GM23338 (cell line): ENCODE data around the gene CD79A. TPM values are rescaled to one million over a fixed set of nuclear protein-coding genes. Genes with fewer than 3 reads are reported as not detected.
A peak's percentile ranks its signal among the peaks of the same experiment; 100 is the strongest.

Experiments used
- ATAC-seq: fragments of 200-7000 bp; cut with Tn5 transposase; 3 replicates; pipeline ENCODE4 v1.9.1; 2020
- DNase-seq: peaks from one replicate; pipeline ENCODE4 v3.0.0-alpha.2; 2015; ENCODE audit warnings: low spot score
- H2AFZ ChIP-seq: fragments of 200-600 bp; sonication (generic); 2 replicates; pipeline ENCODE4 v1.8.0; 2016; ENCODE audit warnings: antibody characterized with exemption, mild to moderate bottlenecking, moderate library complexity
- H3F3A ChIP-seq: fragments of 200-600 bp; sonication (generic); replicated peaks from 2 replicates; pipeline ENCODE4 v1.8.0; 2017; ENCODE audit warnings: antibody characterized with exemption, mixed run types, low read depth
- H3K27ac ChIP-seq: fragments of 200-600 bp; sonication (generic); 2 replicates; pipeline ENCODE4 v1.6.1; 2016; ENCODE audit warnings: low read depth
- H3K27me3 ChIP-seq: fragments of 200-600 bp; sonication (generic); 2 replicates; pipeline ENCODE4 v1.8.0; 2016; ENCODE audit warnings: mild to moderate bottlenecking, mixed run types, moderate library complexity; ENCODE audit not compliant: insufficient read depth
- H3K36me3 ChIP-seq: fragments of 200-600 bp; sonication (generic); 2 replicates; pipeline ENCODE4 v1.8.0; 2016; ENCODE audit warnings: mild to moderate bottlenecking; ENCODE audit not compliant: insufficient read depth
- H3K4me1 ChIP-seq: fragments of 200-600 bp; sonication (generic); 2 replicates; pipeline ENCODE4 v1.8.0; 2016; ENCODE audit warnings: mild to moderate bottlenecking, moderate library complexity; ENCODE audit not compliant: insufficient read depth
- H3K4me2 ChIP-seq: fragments of 200-600 bp; sonication (generic); 2 replicates; pipeline ENCODE4 v1.7.1; 2017; ENCODE audit warnings: mixed run types
- H3K4me3 ChIP-seq: fragments of 200-600 bp; sonication (generic); 2 replicates; pipeline ENCODE4 v1.6.1; 2016; ENCODE audit warnings: mixed run types
- H3K79me2 ChIP-seq: fragments of 200-600 bp; sonication (generic); replicated peaks from 2 replicates; pipeline ENCODE4 v1.8.0; 2017; ENCODE audit warnings: mild to moderate bottlenecking; ENCODE audit not compliant: insufficient read depth
- H3K9me2 ChIP-seq: fragments of 200-600 bp; sonication (generic); 2 replicates; pipeline ENCODE4 v1.8.0; 2017; ENCODE audit not compliant: insufficient read depth
- H4K20me1 ChIP-seq: fragments of 200-600 bp; sonication (generic); replicated peaks from 2 replicates; pipeline ENCODE4 v1.8.0; 2017; ENCODE audit warnings: mild to moderate bottlenecking; ENCODE audit not compliant: insufficient read depth
- H3K27ac Mint-ChIP-seq: 2 replicates; pipeline ENCODE4 v1.8.0; 2020; ENCODE audit warnings: inconsistent platforms, mild to moderate bottlenecking, moderate library complexity, mixed read lengths
- H3K27me3 Mint-ChIP-seq: 3 replicates; pipeline ENCODE4 v1.8.0; 2022; ENCODE audit warnings: low read depth, mild to moderate bottlenecking, moderate library complexity, mixed read lengths, inconsistent platforms; ENCODE audit not compliant: insufficient read depth, poor library complexity
- H3K36me3 Mint-ChIP-seq: 3 replicates; pipeline ENCODE4 v1.8.0; 2021; ENCODE audit warnings: low read depth, mild to moderate bottlenecking, inconsistent platforms, moderate library complexity, mixed read lengths
- H3K4me1 Mint-ChIP-seq: 3 replicates; pipeline ENCODE4 v1.8.0; 2020; ENCODE audit warnings: mild to moderate bottlenecking, inconsistent platforms, mixed read lengths
- H3K4me3 Mint-ChIP-seq: 3 replicates; pipeline ENCODE4 v1.8.0; 2021; ENCODE audit warnings: moderate library complexity, mild to moderate bottlenecking, inconsistent platforms, mixed read lengths
- H3K9me3 Mint-ChIP-seq: 3 replicates; pipeline ENCODE4 v1.8.0; 2020; ENCODE audit warnings: moderate library complexity, mild to moderate bottlenecking, inconsistent platforms, mixed read lengths
- CREB1 ChIP-seq: fragments of 250-450 bp; sonication (Bioruptor Pico); IDR thresholded peaks from 2 replicates; pipeline ENCODE4 v1.5.0; 2020; ENCODE audit warnings: low read depth, mild to moderate bottlenecking, moderate library complexity
- CTCF ChIP-seq, 2 experiments: fragments of 200-600 bp in 1 of 2; sonication (generic) in 1 of 2; conservative IDR thresholded peaks; 2 replicates each; pipeline versions ENCODE4 v1.5.1 to v1.6.1; 2016 to 2017; ENCODE audit warnings: antibody characterized with exemption in 2 of 2, low read depth in 2 of 2, mild to moderate bottlenecking in 2 of 2, moderate library complexity in 1 of 2
- ETS1 ChIP-seq: IDR thresholded peaks from 2 replicates; pipeline ENCODE4 v1.6.1; 2016; ENCODE audit warnings: antibody characterized with exemption
- EZH2 ChIP-seq: fragments of 200-600 bp; sonication (generic); IDR thresholded peaks from one replicate; pipeline ENCODE4 v1.8.0; 2017; ENCODE audit warnings: antibody characterized with exemption, mild to moderate bottlenecking, low read depth; ENCODE audit not compliant: unreplicated experiment
- EZH2phosphoT487 ChIP-seq: fragments of 200-600 bp; sonication (generic); IDR thresholded peaks from one replicate; pipeline ENCODE4 v1.8.1; 2018; ENCODE audit warnings: antibody characterized with exemption; ENCODE audit not compliant: unreplicated experiment
- JUNB ChIP-seq: IDR thresholded peaks from one replicate; pipeline ENCODE4 v1.6.1; 2016; ENCODE audit warnings: antibody characterized with exemption; ENCODE audit not compliant: unreplicated experiment
- POLR2AphosphoS5 ChIP-seq: IDR thresholded peaks from 2 replicates; pipeline ENCODE4 v1.6.1; 2016; ENCODE audit warnings: antibody characterized with exemption, low read depth
- ZNF114 ChIP-seq: fragments of 250-450 bp; sonication (Bioruptor Pico); IDR thresholded peaks from 2 replicates; pipeline ENCODE4 v1.5.0; 2020; ENCODE audit warnings: mild to moderate bottlenecking, moderate library complexity
- ZNF462 ChIP-seq: fragments of 250-450 bp; sonication (Bioruptor Pico); IDR thresholded peaks from 2 replicates; pipeline ENCODE4 v1.5.0; 2020; ENCODE audit warnings: mild to moderate bottlenecking, moderate library complexity
- polyA plus RNA-seq: library from polyadenylated mRNA; unstranded; fragments of >200 nt; fragmentation: Nextera tagmentation; extraction: Ambion mirVana; gene quantifications from 2 replicates; pipeline ENCODE4 v1.2.1, GENCODE V29; 2016
- total RNA-seq: library from RNA; depleted of rRNA; stranded (reverse); fragments of >200 nt; shearing (Covaris generic); gene quantifications from 2 replicates; pipeline ENCODE4 v1.2.3, GENCODE V29; 2014

CD79A gene
- total and polyA plus RNA-seq, 2 experiments from 2014 or later, result 0.27 TPM; not detected in 1

GRCh38 chr19:41859213-41859617 lies 17.9 kb upstream of the CD79A start (continued):
- no peak for TF ChIP-seq ZNF462 (CRISPR knock-in tag)
- no peak for TF ChIP-seq JUNB
- no peak for TF ChIP-seq POLR2AphosphoS5

GRCh38 chr19:41859618-41860418 lies 17.3 kb upstream of the CD79A start, which contains the start of gene RPS19:
Gene RPS19 (plus strand): TSS chr19:41860255. CDS start chr19:41860775, 520 bp downstream.
- Histone ChIP-seq H3K27ac (peak within 1 kb of the TSS; percentile 98), H3F3A (peaks cover 41% of the 10 kb centered on the region), H3K79me2 (peaks cover 46% of the 10 kb centered on the region), H3K4me2 (peak within 1 kb of the TSS; percentile 99), H2AFZ (peak within 1 kb of the TSS; percentile 67; the same call in 1 of the 2 replicates), H3K4me1 (peaks cover 36% of the 10 kb centered on the region), H3K4me3 (peak within 1 kb of the TSS; percentile 69), H3K36me3 (peaks cover 41% of the 10 kb centered on the region), H3K27me3 (no peaks in the 10 kb centered on the region), H3K9me2 (no peaks in the 10 kb centered on the region), H4K20me1 (peaks cover 36% of the 10 kb centered on the region)
- peaks cover 39% of the 10 kb centered on the region for H3K4me1 Mint-ChIP-seq
- TF ChIP-seq EZH2phosphoT487 (no peak), JUNB (no peak), CTCF (conservative IDR thresholded peaks at IDR 0.05; ENCODE audit: low read depth in 2 of 2) (peak; percentile 30 to 45; a peak in 2 of 4 replicates), POLR2AphosphoS5 (peak; percentile 92), CREB1 (CRISPR knock-in tag) (peak; percentile 79), ZNF114 (peak; percentile 77; the same call in 1 of the 2 replicates), EZH2 (no peak), ETS1 (peak; percentile 94)
- H3K9me3 Mint-ChIP-seq, result peaks cover 3% of the 10 kb centered on the region; the same call in 1 of the 3 replicates
- DNase-seq (peak; percentile 99), ATAC-seq (peak; percentile 81)
- peak within 1 kb of the TSS; percentile 99 for H3K27ac Mint-ChIP-seq
- H3K27me3 Mint-ChIP-seq, result peaks cover 27% of the 10 kb centered on the region
- H3K4me3 Mint-ChIP-seq, result peak within 1 kb of the TSS; percentile 85
- peaks cover 45% of the 10 kb centered on the region for H3K36me3 Mint-ChIP-seq
